GM12878 (cell line): Measurements from ENCODE around the gene ATP1B1. TPM values are rescaled to one million over a fixed set of nuclear protein-coding genes. Genes with fewer than 3 reads are reported as not detected.

Experiments used
- ATAC-seq: fragments of 200-7000 bp; cut with Tn5 transposase; 3 replicates; pipeline ENCODE4 v1.9.1; 2020; ENCODE audit warnings: mild to moderate bottlenecking, moderate library complexity
- BruUV-seq: library from RNA; stranded (reverse); fragments of 400-500 nt; replicated peaks from 2 replicates; lab custom pipeline; 2021; lab: Mats Ljungman, UMichigan
- CTCF ChIA-PET: fragments of 300-600 bp; sonication (Branson Sonifier 250); formaldehyde crosslinking; extraction: SDS; loops from one replicate; lab custom pipeline; 2021; ENCODE audit warnings: inconsistent platforms; lab: Yijun Ruan, JAX
- POLR2A ChIA-PET: fragments of 350-600 bp; formaldehyde crosslinking; extraction: SDS; loops from one replicate; lab custom pipeline; 2021; ENCODE audit warnings: inconsistent platforms; lab: Charles Lee
- RAD21 ChIA-PET: fragments of 300-600 bp; sonication (Branson Sonifier 250); formaldehyde crosslinking; loops from one replicate; lab custom pipeline; 2023; ENCODE audit warnings: antibody characterized with exemption; ENCODE audit not compliant: unreplicated experiment; lab: Charles Lee
- SMC1A ChIA-PET: fragments of 300-600 bp; sonication (Branson Sonifier 250); formaldehyde crosslinking; loops from one replicate; lab custom pipeline; 2023; ENCODE audit not compliant: unreplicated experiment, uncharacterized antibody; lab: Charles Lee
- DNase-seq: peaks from one replicate; pipeline ENCODE4 v3.0.0-alpha.2; 2011; ENCODE audit warnings: low read depth, low spot score
- FAIRE-seq: peaks from 3 replicates; lab custom pipeline; 2011; peaks lifted over from hg19 to GRCh38; lab: Jason Lieb, UNC
- H2AFZ ChIP-seq: 2 replicates; pipeline ENCODE4 v1.6.0; 2011; ENCODE audit warnings: low read depth, low read length, control low read depth; ENCODE audit not compliant: control insufficient read depth
- H3K27ac ChIP-seq: 2 replicates; pipeline ENCODE4 v1.5.1; 2011; ENCODE audit warnings: control low read depth; ENCODE audit not compliant: control insufficient read depth, insufficient read depth
- H3K27me3 ChIP-seq, 2 experiments: replicated peaks in 1 of 2; 2 replicates each; pipeline versions ENCODE4 v1.6.0 to v1.6.1; 2011; ENCODE audit warnings: low read length in 1 of 2; ENCODE audit not compliant: control insufficient read depth in 2 of 2, insufficient read depth in 2 of 2
- H3K36me3 ChIP-seq, 2 experiments: 2 replicates each; pipeline ENCODE4 v1.5.1; 2011; ENCODE audit warnings: low read length in 1 of 2; ENCODE audit not compliant: control insufficient read depth in 2 of 2, insufficient read depth in 2 of 2
- H3K4me1 ChIP-seq: 2 replicates; pipeline ENCODE4 v1.6.1; 2011; ENCODE audit warnings: mild to moderate bottlenecking, low read length, moderate library complexity, mixed read lengths; ENCODE audit not compliant: control insufficient read depth, insufficient read depth
- H3K4me2 ChIP-seq: 2 replicates; pipeline ENCODE4 v1.6.0; 2011; ENCODE audit warnings: control low read depth; ENCODE audit not compliant: control insufficient read depth, insufficient read depth
- H3K4me3 ChIP-seq: fragments of 200-600 bp; sonication (generic); 2 replicates; pipeline ENCODE4 v1.5.1; 2016
- H3K79me2 ChIP-seq: 2 replicates; pipeline ENCODE4 v1.6.0; 2011; ENCODE audit warnings: low read length; ENCODE audit not compliant: control insufficient read depth, insufficient read depth
- H3K9ac ChIP-seq: 2 replicates; pipeline ENCODE4 v1.8.0; 2011; ENCODE audit warnings: low read length, control low read depth, mixed read lengths; ENCODE audit not compliant: control insufficient read depth, insufficient read depth
- H3K9me3 ChIP-seq: replicated peaks from 3 replicates; pipeline ENCODE4 v1.5.1; 2011; ENCODE audit warnings: mild to moderate bottlenecking, low read length; ENCODE audit not compliant: control insufficient read depth, insufficient read depth
- H4K20me1 ChIP-seq: 2 replicates; pipeline ENCODE4 v1.6.0; 2011; ENCODE audit not compliant: control insufficient read depth, insufficient read depth
- BHLHE40 ChIP-seq, 2 experiments: fragments of 450-650 bp in 1 of 2; IDR thresholded peaks; 2 replicates each; pipeline ENCODE4 v1.6.1; 2011 to 2017; ENCODE audit warnings: low read depth in 2 of 2, borderline replicate concordance in 1 of 2, improper control_type of control experiment in 1 of 2, low read length in 1 of 2, mild to moderate bottlenecking in 1 of 2
- HCFC1 ChIP-seq: fragments of 150-350 bp; IDR thresholded peaks from 2 replicates; pipeline ENCODE4 v1.6.1; 2014; ENCODE audit warnings: low read length
- KDM1A ChIP-seq: fragments of 200-600 bp; sonication (generic); IDR thresholded peaks from 2 replicates; pipeline ENCODE4 v1.6.1; 2016; ENCODE audit warnings: borderline replicate concordance
- MEF2A ChIP-seq: IDR thresholded peaks from 2 replicates; pipeline ENCODE4 v1.6.1; 2011; ENCODE audit warnings: low read depth, mild to moderate bottlenecking, low read length, moderate library complexity; ENCODE audit not compliant: insufficient read depth
- MTA2 ChIP-seq: fragments of 450-650 bp; IDR thresholded peaks from 2 replicates; pipeline ENCODE4 v1.6.1; 2016; ENCODE audit warnings: low read depth, mild to moderate bottlenecking, moderate library complexity
- NFXL1 ChIP-seq: fragments of 450-650 bp; IDR thresholded peaks from 2 replicates; pipeline ENCODE4 v1.6.1; 2017; ENCODE audit warnings: antibody characterized with exemption, mild to moderate bottlenecking, borderline replicate concordance
- SPI1 ChIP-seq: IDR thresholded peaks from 2 replicates; pipeline ENCODE4 v1.6.1; 2011; ENCODE audit warnings: low read depth, mild to moderate bottlenecking, low read length, moderate library complexity, borderline replicate concordance; ENCODE audit not compliant: insufficient read depth
- ZNF217 ChIP-seq: fragments of 450-650 bp; IDR thresholded peaks from 2 replicates; pipeline ENCODE4 v1.6.1; 2017; ENCODE audit warnings: antibody characterized with exemption, mild to moderate bottlenecking
- WGBS: methylation state at CpG from one replicate; pipeline ENCODE4 v1.1.6; 2016; ENCODE audit warnings: low lambda C conversion rate; ENCODE audit not compliant: insufficient replicate concordance, insufficient coverage; ENCODE audit errors: missing lambda C conversion rate; 5-methylcytosine and 5-hydroxymethylcytosine counted together
- in situ Hi-C: fragments of 300-500 bp; cut with MboI; formaldehyde crosslinking; loops from 9 replicates; pipeline ENCODE4 v1.14.3; 2018; ENCODE audit warnings: mixed read lengths
- intact Hi-C: fragments of 100-400 bp; cut with micrococcal nuclease; formaldehyde crosslinking; loops from one replicate; pipeline ENCODE4 v1.14.2; 2022; ENCODE audit not compliant: unreplicated experiment
- polyA plus RNA-seq, 11 experiments: library from polyadenylated mRNA; depleted of rRNA in 4 of 11; unstranded in 6 of 11; stranded (reverse) in 5 of 11; fragments of >200 nt; fragmentation: Nextera tagmentation in 4 of 11; fragmentation: Illumina TruSeq in 1 of 11; extraction: Ambion mirVana in 4 of 11; extraction: Trizol in 1 of 11; gene quantifications; 1 replicate in 1 of 11; 2 replicates in 10 of 11; pipeline versions ENCODE4 v1.2.1 to v1.2.3, GENCODE V29; 2011 to 2016; ENCODE audit warnings: inconsistent platforms in 2 of 11, missing spikeins in 2 of 11, low read depth in 1 of 11
- total RNA-seq, 4 experiments: library from RNA; depleted of rRNA in 3 of 4; stranded (reverse); fragments of >200 nt in 3 of 4; fragmentation: Illumina TruSeq in 1 of 4; extraction: Trizol in 1 of 4; gene quantifications; 2 replicates each; pipeline versions ENCODE4 v1.2.1 to v1.2.3, GENCODE V29; 2013 to 2021
- TF ChIP-seq, protein P1 (sequence below): fragments of 450-650 bp; IDR thresholded peaks from 2 replicates; pipeline ENCODE4 v1.6.1; 2017; ENCODE audit warnings: low read depth, mild to moderate bottlenecking, moderate library complexity
- TF ChIP-seq, protein P2 (sequence below): fragments of 450-650 bp; IDR thresholded peaks from 2 replicates; pipeline ENCODE4 v1.6.1; 2018; ENCODE audit warnings: mild to moderate bottlenecking, low read depth, moderate library complexity; ENCODE audit not compliant: partially characterized antibody
- TF ChIP-seq, protein P3 (sequence below): fragments of 450-650 bp; IDR thresholded peaks from 2 replicates; pipeline ENCODE4 v1.6.1; 2017; ENCODE audit warnings: mild to moderate bottlenecking, low read depth, inconsistent platforms; ENCODE audit not compliant: poor library complexity, severe bottlenecking
- TF ChIP-seq, protein P4 (sequence below): IDR thresholded peaks from 2 replicates; pipeline ENCODE4 v1.6.1; 2012; ENCODE audit warnings: low read length, inconsistent platforms

Gene ATP1B1
- total and polyA plus RNA-seq, 10 of the 15 experiments (the other 5 are each of a cell fraction or from before 2014, with no cell fraction given) = 0.84 to 14.0 (median 1.4) TPM

DNA sequence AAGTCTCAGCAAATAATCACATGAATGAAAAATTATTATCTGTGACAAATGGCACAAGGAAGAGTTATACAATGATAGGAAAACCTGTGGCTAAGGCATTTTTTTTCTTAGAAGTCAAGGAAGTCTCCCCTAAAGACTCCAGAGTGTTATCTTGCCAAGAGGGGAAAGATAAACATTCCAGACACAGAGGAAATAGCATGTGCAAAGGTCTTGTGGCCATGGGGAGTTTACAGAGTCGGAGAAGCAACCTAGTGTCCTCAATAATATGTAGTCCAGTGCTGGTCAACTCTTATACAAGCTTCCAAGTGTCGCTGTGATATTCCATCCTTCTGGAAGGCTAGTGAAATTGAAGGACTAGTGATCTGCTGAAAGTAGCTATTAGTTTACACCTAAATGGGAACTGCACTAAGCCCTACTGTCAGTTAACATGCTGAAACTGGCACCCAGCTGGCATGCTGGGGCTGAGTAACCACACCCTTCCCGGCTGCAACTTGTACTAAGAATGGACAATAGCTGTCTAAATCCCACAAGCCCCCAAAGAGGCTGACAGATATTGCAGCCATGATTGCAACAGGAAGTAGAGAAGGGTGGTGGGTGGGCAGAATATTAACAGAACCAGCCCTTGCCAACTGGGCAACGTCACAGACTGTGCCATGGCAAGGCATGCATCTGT is 11.5 kb upstream of the ATP1B1 start:
- Histone ChIP-seq H3K9ac (no peak overlapping the region), H3K4me1 (peaks cover 24% of the 10 kb centered on the region), H3K4me2 (no peak overlapping the region), H3K9me3 (no peaks in the 10 kb centered on the region; the same call in 2 of the 3 replicates), H4K20me1 (no peaks in the 10 kb centered on the region), H3K27me3 (no peaks in the 10 kb centered on the region), H3K36me3 (no peaks in the 10 kb centered on the region), H3K79me2 (no peaks in the 10 kb centered on the region), H3K27ac (no peak overlapping the region), H3K4me3 (no peak overlapping the region), H2AFZ (no peak overlapping the region)
- ChIA-PET SMC1A (interaction anchor here (0.5 to 17.5 kb wide), 12 partner anchors 8 to 753 kb away, joined by 3 to 188 read pairs (median 3); partner anchors contain the start of gene ATP1B1), POLR2A (interaction anchor here (0.9 kb wide), 2 partner anchors 9 to 45 kb away, joined by 3 read pairs; no protein-coding TSS in a partner anchor), CTCF (interaction anchor here (0.9 to 1.8 kb wide), 5 partner anchors 9 to 458 kb away, joined by 3 to 6 read pairs (median 4); no protein-coding TSS in a partner anchor), RAD21 (interaction anchor here (1.0 to 9.8 kb wide), 5 partner anchors 10 to 70 kb away, joined by 3 to 109 read pairs (median 6); no protein-coding TSS in a partner anchor)
- in situ Hi-C loops (no loop called here), intact Hi-C loops (loop anchor here (5.0 kb wide), 1 partner anchor 68 kb away; no protein-coding TSS in a partner anchor)
- no TSS peak for BruUV-seq
- WGBS = 16% methylated on average over 4 of the region's 4 CpGs
- DNase-seq = no peak
- no peak for ATAC-seq
- no peak for FAIRE-seq
- TF ChIP-seq, protein P1, sequence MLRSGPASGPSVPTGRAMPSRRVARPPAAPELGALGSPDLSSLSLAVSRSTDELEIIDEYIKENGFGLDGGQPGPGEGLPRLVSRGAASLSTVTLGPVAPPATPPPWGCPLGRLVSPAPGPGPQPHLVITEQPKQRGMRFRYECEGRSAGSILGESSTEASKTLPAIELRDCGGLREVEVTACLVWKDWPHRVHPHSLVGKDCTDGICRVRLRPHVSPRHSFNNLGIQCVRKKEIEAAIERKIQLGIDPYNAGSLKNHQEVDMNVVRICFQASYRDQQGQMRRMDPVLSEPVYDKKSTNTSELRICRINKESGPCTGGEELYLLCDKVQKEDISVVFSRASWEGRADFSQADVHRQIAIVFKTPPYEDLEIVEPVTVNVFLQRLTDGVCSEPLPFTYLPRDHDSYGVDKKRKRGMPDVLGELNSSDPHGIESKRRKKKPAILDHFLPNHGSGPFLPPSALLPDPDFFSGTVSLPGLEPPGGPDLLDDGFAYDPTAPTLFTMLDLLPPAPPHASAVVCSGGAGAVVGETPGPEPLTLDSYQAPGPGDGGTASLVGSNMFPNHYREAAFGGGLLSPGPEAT = no peak
- TF ChIP-seq, protein P2, sequence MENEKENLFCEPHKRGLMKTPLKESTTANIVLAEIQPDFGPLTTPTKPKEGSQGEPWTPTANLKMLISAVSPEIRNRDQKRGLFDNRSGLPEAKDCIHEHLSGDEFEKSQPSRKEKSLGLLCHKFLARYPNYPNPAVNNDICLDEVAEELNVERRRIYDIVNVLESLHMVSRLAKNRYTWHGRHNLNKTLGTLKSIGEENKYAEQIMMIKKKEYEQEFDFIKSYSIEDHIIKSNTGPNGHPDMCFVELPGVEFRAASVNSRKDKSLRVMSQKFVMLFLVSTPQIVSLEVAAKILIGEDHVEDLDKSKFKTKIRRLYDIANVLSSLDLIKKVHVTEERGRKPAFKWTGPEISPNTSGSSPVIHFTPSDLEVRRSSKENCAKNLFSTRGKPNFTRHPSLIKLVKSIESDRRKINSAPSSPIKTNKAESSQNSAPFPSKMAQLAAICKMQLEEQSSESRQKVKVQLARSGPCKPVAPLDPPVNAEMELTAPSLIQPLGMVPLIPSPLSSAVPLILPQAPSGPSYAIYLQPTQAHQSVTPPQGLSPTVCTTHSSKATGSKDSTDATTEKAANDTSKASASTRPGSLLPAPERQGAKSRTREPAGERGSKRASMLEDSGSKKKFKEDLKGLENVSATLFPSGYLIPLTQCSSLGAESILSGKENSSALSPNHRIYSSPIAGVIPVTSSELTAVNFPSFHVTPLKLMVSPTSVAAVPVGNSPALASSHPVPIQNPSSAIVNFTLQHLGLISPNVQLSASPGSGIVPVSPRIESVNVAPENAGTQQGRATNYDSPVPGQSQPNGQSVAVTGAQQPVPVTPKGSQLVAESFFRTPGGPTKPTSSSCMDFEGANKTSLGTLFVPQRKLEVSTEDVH = no peak
- no peak for TF ChIP-seq ZNF217
- no peak for TF ChIP-seq KDM1A
- TF ChIP-seq NFXL1 = no peak
- no peak for TF ChIP-seq MTA2
- TF ChIP-seq HCFC1 = no peak
- TF ChIP-seq SPI1 = no peak
- no peak for TF ChIP-seq BHLHE40 (IDR thresholded peaks at IDR 0.05; ENCODE audit: borderline replicate concordance in 1 of 2, low read depth in 2 of 2, low read length in 1 of 2)
- TF ChIP-seq, protein P3, sequence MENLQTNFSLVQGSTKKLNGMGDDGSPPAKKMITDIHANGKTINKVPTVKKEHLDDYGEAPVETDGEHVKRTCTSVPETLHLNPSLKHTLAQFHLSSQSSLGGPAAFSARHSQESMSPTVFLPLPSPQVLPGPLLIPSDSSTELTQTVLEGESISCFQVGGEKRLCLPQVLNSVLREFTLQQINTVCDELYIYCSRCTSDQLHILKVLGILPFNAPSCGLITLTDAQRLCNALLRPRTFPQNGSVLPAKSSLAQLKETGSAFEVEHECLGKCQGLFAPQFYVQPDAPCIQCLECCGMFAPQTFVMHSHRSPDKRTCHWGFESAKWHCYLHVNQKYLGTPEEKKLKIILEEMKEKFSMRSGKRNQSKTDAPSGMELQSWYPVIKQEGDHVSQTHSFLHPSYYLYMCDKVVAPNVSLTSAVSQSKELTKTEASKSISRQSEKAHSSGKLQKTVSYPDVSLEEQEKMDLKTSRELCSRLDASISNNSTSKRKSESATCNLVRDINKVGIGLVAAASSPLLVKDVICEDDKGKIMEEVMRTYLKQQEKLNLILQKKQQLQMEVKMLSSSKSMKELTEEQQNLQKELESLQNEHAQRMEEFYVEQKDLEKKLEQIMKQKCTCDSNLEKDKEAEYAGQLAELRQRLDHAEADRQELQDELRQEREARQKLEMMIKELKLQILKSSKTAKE = no peak
- TF ChIP-seq MEF2A = no peak
- TF ChIP-seq, protein P4, sequence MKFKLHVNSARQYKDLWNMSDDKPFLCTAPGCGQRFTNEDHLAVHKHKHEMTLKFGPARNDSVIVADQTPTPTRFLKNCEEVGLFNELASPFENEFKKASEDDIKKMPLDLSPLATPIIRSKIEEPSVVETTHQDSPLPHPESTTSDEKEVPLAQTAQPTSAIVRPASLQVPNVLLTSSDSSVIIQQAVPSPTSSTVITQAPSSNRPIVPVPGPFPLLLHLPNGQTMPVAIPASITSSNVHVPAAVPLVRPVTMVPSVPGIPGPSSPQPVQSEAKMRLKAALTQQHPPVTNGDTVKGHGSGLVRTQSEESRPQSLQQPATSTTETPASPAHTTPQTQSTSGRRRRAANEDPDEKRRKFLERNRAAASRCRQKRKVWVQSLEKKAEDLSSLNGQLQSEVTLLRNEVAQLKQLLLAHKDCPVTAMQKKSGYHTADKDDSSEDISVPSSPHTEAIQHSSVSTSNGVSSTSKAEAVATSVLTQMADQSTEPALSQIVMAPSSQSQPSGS = no peak
